ENCODE data around the gene CCDC71.

- TF ChIP-seq POLR2AphosphoS5 (IDR thresholded peaks at IDR 0.05): no peak
- TF ChIP-seq CTCF (IDR thresholded peaks at IDR 0.05): no peak
- no peak for TF ChIP-seq POLR2A (IDR thresholded peaks at IDR 0.05)
Observed at GRCh38 chr3:49122022-49122421, 44.1 kb downstream of the CCDC71 start.

Data from prostate gland (tissue), 2 donors.